ENCODE data around the gene ZMIZ2.

DNA sequence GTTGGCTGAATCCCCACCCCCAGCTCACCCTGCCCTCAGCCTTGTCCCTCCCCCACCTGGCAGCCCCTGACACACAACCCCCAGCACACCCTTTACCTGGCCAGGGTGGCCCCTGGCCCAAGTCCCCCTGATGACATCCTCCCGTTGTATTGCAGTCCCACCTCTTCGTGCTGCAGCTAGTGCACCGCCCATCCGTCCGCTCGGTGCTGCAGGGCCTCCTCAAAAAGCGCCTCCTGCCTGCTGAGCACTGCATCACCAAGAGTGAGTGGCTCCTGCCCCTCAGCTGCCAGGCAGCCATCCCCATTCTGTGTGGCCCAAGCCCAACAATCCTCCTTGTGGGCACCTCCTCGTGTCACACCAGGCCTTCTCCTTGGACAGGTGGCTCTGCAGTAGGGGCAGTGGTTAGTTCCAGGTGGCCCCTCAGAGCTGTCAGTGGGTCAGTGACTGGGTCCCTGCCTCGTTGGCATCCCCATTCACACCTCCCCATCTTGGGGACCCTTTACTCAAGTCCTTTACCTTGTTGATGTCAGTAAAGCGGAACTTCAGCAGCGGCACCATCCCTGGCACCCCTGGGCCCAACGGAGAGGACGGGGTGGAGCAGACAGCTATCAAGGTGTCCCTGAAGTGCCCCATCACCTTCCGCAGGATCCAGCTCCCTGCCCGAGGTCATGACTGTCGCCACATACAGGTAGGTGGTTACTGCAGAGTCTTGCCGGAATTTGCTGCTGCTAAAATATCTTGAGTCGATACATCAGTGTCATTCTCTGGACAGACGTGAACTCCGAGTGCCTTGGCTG is 14.3 kb downstream of the ZMIZ2 start:
- TF ChIP-seq, protein P1, sequence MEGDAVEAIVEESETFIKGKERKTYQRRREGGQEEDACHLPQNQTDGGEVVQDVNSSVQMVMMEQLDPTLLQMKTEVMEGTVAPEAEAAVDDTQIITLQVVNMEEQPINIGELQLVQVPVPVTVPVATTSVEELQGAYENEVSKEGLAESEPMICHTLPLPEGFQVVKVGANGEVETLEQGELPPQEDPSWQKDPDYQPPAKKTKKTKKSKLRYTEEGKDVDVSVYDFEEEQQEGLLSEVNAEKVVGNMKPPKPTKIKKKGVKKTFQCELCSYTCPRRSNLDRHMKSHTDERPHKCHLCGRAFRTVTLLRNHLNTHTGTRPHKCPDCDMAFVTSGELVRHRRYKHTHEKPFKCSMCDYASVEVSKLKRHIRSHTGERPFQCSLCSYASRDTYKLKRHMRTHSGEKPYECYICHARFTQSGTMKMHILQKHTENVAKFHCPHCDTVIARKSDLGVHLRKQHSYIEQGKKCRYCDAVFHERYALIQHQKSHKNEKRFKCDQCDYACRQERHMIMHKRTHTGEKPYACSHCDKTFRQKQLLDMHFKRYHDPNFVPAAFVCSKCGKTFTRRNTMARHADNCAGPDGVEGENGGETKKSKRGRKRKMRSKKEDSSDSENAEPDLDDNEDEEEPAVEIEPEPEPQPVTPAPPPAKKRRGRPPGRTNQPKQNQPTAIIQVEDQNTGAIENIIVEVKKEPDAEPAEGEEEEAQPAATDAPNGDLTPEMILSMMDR (IDR thresholded peaks at IDR 0.05), result no peak
- TF ChIP-seq POLR2A (IDR thresholded peaks at IDR 0.05), result no peak

All from prostate gland (tissue), 2 donors.